ENCODE measurements around the gene CIPC. TPM values are rescaled to one million over a fixed set of nuclear protein-coding genes. Genes with fewer than 3 reads are reported as not detected.

Gene CIPC
- total and polyA plus RNA-seq, 9 of the 15 experiments (the other 6 are each of a cell fraction or from before 2014, with no cell fraction given): 5.0 to 16.9 (median 10.7) TPM

DNA sequence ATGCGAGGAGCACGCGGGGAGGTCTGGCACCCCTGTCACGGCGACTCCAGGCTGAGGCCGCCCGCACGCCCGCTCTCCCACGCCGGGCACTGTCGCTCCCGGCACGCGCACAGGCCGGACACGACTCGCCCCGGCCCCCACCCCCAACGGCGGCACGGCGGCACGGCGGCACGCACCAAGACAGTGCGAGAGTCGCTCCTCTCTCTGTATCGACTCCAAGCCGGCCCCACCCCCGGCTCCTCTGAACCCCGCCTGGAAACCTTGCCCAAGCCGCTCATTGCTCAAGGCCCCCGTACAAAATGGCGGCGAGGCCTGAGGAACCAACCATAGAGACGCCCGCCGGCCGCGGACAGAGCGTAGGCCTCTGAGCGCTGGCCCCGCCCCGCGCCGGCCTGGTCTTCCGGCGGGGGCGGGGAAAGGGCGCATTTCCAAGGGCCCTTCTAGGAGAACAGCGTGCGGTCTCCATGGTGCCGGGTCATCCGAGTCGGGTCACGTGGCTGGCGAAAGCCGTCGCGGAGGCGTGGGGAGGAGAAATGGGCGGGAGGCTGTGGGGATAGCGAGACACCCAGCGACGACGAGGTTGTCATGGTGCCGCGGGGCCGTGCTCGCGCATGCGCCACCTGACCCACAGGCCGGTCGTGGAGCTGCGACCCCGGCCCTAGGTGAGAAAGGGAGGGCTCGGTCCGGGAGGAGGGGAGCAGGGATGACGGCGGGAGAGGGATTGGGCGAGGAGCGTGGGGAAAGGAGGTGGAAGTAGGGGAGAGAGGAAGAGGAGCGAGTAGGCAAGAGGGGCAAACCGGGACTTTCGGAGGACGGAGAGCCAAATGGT is at the start of gene CIPC (continued):
- TF ChIP-seq, protein P1, sequence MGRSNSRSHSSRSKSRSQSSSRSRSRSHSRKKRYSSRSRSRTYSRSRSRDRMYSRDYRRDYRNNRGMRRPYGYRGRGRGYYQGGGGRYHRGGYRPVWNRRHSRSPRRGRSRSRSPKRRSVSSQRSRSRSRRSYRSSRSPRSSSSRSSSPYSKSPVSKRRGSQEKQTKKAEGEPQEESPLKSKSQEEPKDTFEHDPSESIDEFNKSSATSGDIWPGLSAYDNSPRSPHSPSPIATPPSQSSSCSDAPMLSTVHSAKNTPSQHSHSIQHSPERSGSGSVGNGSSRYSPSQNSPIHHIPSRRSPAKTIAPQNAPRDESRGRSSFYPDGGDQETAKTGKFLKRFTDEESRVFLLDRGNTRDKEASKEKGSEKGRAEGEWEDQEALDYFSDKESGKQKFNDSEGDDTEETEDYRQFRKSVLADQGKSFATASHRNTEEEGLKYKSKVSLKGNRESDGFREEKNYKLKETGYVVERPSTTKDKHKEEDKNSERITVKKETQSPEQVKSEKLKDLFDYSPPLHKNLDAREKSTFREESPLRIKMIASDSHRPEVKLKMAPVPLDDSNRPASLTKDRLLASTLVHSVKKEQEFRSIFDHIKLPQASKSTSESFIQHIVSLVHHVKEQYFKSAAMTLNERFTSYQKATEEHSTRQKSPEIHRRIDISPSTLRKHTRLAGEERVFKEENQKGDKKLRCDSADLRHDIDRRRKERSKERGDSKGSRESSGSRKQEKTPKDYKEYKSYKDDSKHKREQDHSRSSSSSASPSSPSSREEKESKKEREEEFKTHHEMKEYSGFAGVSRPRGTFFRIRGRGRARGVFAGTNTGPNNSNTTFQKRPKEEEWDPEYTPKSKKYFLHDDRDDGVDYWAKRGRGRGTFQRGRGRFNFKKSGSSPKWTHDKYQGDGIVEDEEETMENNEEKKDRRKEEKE (IDR thresholded peaks at IDR 0.05; ENCODE audit: borderline replicate concordance in 1 of 2, control insufficient read depth in 1 of 2, low read depth in 2 of 2, low read length in 1 of 2): no peak
- TF ChIP-seq CREM (IDR thresholded peaks at IDR 0.05; ENCODE audit: low read depth) (peak; percentile 65), TAL1 (IDR thresholded peaks at IDR 0.05) (no peak), IRF2 (CRISPR knock-in tag; IDR thresholded peaks at IDR 0.05) (no peak), CAMTA2 (CRISPR knock-in tag; conservative IDR thresholded peaks at IDR 0.05) (no peak), EP300 (IDR thresholded peaks at IDR 0.05; ENCODE audit: low read length) (peak; percentile 23; the same call in 1 of the 2 replicates), JUND (IDR thresholded peaks at IDR 0.05; ENCODE audit: borderline replicate concordance, low read depth, low read length) (peak; percentile 47), JUND (tag; IDR thresholded peaks at IDR 0.05; ENCODE audit: borderline replicate concordance, low read depth, low read length) (no peak), ZNF75A (CRISPR knock-in tag; IDR thresholded peaks at IDR 0.05) (no peak), CXXC5 (CRISPR knock-in tag; IDR thresholded peaks at IDR 0.05) (peak; percentile 93), ZNF717 (CRISPR knock-in tag; IDR thresholded peaks at IDR 0.05) (no peak), MAZ (CRISPR knock-in tag; conservative IDR thresholded peaks at IDR 0.05 in 1 of 2, IDR thresholded peaks at IDR 0.05 in 1 of 2) (peak; percentile 89 to 98), ERF (CRISPR knock-in tag; IDR thresholded peaks at IDR 0.05) (no peak), HDAC6 (IDR thresholded peaks at IDR 0.05; ENCODE audit: low read depth, low read length) (no peak), GTF2A2 (tag; IDR thresholded peaks at IDR 0.05) (no peak)
- TF ChIP-seq, protein P2, sequence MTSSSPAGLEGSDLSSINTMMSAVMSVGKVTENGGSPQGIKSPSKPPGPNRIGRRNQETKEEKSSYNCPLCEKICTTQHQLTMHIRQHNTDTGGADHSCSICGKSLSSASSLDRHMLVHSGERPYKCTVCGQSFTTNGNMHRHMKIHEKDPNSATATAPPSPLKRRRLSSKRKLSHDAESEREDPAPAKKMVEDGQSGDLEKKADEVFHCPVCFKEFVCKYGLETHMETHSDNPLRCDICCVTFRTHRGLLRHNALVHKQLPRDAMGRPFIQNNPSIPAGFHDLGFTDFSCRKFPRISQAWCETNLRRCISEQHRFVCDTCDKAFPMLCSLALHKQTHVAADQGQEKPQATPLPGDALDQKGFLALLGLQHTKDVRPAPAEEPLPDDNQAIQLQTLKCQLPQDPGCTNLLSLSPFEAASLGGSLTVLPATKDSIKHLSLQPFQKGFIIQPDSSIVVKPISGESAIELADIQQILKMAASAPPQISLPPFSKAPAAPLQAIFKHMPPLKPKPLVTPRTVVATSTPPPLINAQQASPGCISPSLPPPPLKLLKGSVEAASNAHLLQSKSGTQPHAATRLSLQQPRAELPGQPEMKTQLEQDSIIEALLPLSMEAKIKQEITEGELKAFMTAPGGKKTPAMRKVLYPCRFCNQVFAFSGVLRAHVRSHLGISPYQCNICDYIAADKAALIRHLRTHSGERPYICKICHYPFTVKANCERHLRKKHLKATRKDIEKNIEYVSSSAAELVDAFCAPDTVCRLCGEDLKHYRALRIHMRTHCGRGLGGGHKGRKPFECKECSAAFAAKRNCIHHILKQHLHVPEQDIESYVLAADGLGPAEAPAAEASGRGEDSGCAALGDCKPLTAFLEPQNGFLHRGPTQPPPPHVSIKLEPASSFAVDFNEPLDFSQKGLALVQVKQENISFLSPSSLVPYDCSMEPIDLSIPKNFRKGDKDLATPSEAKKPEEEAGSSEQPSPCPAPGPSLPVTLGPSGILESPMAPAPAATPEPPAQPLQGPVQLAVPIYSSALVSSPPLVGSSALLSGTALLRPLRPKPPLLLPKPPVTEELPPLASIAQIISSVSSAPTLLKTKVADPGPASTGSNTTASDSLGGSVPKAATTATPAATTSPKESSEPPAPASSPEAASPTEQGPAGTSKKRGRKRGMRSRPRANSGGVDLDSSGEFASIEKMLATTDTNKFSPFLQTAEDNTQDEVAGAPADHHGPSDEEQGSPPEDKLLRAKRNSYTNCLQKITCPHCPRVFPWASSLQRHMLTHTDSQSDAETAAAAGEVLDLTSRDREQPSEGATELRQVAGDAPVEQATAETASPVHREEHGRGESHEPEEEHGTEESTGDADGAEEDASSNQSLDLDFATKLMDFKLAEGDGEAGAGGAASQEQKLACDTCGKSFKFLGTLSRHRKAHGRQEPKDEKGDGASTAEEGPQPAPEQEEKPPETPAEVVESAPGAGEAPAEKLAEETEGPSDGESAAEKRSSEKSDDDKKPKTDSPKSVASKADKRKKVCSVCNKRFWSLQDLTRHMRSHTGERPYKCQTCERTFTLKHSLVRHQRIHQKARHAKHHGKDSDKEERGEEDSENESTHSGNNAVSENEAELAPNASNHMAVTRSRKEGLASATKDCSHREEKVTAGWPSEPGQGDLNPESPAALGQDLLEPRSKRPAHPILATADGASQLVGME (CRISPR knock-in tag; IDR thresholded peaks at IDR 0.05): no peak
- TF ChIP-seq, protein P3, sequence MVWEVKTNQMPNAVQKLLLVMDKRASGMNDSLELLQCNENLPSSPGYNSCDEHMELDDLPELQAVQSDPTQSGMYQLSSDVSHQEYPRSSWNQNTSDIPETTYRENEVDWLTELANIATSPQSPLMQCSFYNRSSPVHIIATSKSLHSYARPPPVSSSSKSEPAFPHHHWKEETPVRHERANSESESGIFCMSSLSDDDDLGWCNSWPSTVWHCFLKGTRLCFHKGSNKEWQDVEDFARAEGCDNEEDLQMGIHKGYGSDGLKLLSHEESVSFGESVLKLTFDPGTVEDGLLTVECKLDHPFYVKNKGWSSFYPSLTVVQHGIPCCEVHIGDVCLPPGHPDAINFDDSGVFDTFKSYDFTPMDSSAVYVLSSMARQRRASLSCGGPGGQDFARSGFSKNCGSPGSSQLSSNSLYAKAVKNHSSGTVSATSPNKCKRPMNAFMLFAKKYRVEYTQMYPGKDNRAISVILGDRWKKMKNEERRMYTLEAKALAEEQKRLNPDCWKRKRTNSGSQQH (CRISPR knock-in tag; IDR thresholded peaks at IDR 0.05): 0 out of 2 replicates have a peak, but pooled peaks have one; percentile 48
